Suprapubic skin (tissue), 4 donors: ENCODE data around the gene GSTA5. TPM values are rescaled to one million over a fixed set of nuclear protein-coding genes. Genes with fewer than 3 reads are reported as not detected.
"Not testable (repeated sequence)": the region's sequence is repeated elsewhere in the genome, so short reads cannot be mapped to it uniquely, and the experiment has no call there.

Experiments
- DNase-seq, 2 donors: peaks; one replicate each; pipeline ENCODE4 v3.0.0-alpha.2; 2019; ENCODE audit warnings: low spot score in 2 of 2
- H3K27ac ChIP-seq: fragments of 200-600 bp; sonication (generic); one replicate; pipeline ENCODE4 v1.5.1; 2019
- H3K27me3 ChIP-seq: fragments of 200-600 bp; sonication (generic); one replicate; pipeline ENCODE4 v1.5.1; 2019
- H3K36me3 ChIP-seq: fragments of 200-600 bp; sonication (generic); one replicate; pipeline ENCODE4 v1.5.1; 2019
- H3K4me1 ChIP-seq: fragments of 200-600 bp; sonication (generic); one replicate; pipeline ENCODE4 v1.5.1; 2019
- H3K4me3 ChIP-seq: fragments of 200-600 bp; sonication (generic); one replicate; pipeline ENCODE4 v1.5.1; 2019; ENCODE audit warnings: mild to moderate bottlenecking
- H3K9me3 ChIP-seq: fragments of 200-600 bp; sonication (generic); one replicate; pipeline ENCODE4 v1.5.1; 2019
- CTCF ChIP-seq, 2 donors: fragments of 200-600 bp in 1 of 2; fragments of 450-650 bp in 1 of 2; sonication (generic) in 1 of 2; IDR thresholded peaks; one replicate each; pipeline ENCODE4 v1.5.1; 2016 to 2019; ENCODE audit warnings: antibody characterized with exemption in 2 of 2, mild to moderate bottlenecking in 1 of 2, moderate library complexity in 1 of 2
- EP300 ChIP-seq: sonication (generic); formaldehyde crosslinking; IDR thresholded peaks from one replicate; pipeline ENCODE4 v1.6.1; 2017; ENCODE audit warnings: antibody characterized with exemption
- POLR2A ChIP-seq, 2 donors: fragments of 450-650 bp; IDR thresholded peaks; one replicate each; pipeline ENCODE4 v1.6.1; 2017; ENCODE audit warnings: antibody characterized with exemption in 2 of 2, mild to moderate bottlenecking in 2 of 2, moderate library complexity in 2 of 2
- POLR2AphosphoS5 ChIP-seq, 3 donors: sonication (generic); formaldehyde crosslinking; IDR thresholded peaks; one replicate each; pipeline ENCODE4 v1.6.1; 2017; ENCODE audit warnings: antibody characterized with exemption in 3 of 3
- WGBS: methylation state at CpG from one replicate; pipeline ENCODE4 v1.1.5; 2018; 5-methylcytosine and 5-hydroxymethylcytosine counted together
- total RNA-seq, 4 donors: library from RNA; depleted of rRNA; stranded (reverse); fragments of >200 nt; gene quantifications; one replicate each; pipeline ENCODE4 v1.1.0, GENCODE V29; 2016

GSTA5 gene
- total RNA-seq, 4 donors from 2014 or later, result not detected

- no peaks in the 10 kb centered on the region for H3K36me3 ChIP-seq
- H3K27me3 ChIP-seq, result no peaks in the 10 kb centered on the region
- no peak overlapping the region for H3K4me3 ChIP-seq
- WGBS, result 74% methylated on average over 2 of the region's 2 CpGs
- no peak overlapping the region for H3K27ac ChIP-seq
- peaks cover 6% of the 10 kb centered on the region for H3K4me1 ChIP-seq
- TF ChIP-seq EP300 (no peak), CTCF (IDR thresholded peaks at IDR 0.05) (no peak), POLR2A (IDR thresholded peaks at IDR 0.05) (no peak), POLR2AphosphoS5 (IDR thresholded peaks at IDR 0.05) (no peak)
- no peaks in the 10 kb centered on the region for H3K9me3 ChIP-seq
- DNase-seq, result no peak
These were observed 37.2 kb upstream of the GSTA5 start for GRCh38 chr6:52877786-52878185.

GRCh38 chr6:52877168-52877567 lies 36.6 kb upstream of the GSTA5 start:
- Histone ChIP-seq H3K27ac (no peak overlapping the region), H3K9me3 (no peaks in the 10 kb centered on the region), H3K4me1 (peaks cover 6% of the 10 kb centered on the region), H3K36me3 (no peaks in the 10 kb centered on the region), H3K4me3 (no peak overlapping the region), H3K27me3 (no peaks in the 10 kb centered on the region)
- WGBS, result 82% methylated on average over 3 of the region's 3 CpGs
- no peak for DNase-seq
- no peak for TF ChIP-seq POLR2A (IDR thresholded peaks at IDR 0.05)

GRCh38 chr6:52876056-52876787 lies 35.6 kb upstream of the GSTA5 start:
- Histone ChIP-seq H3K4me3 (no peak overlapping the region), H3K27me3 (no peaks in the 10 kb centered on the region), H3K27ac (no peak overlapping the region), H3K36me3 (no peaks in the 10 kb centered on the region), H3K9me3 (no peaks in the 10 kb centered on the region), H3K4me1 (no peaks in the 10 kb centered on the region)
- WGBS, result 84% methylated on average over 7 of the region's 7 CpGs
- TF ChIP-seq EP300 (no peak), POLR2A (IDR thresholded peaks at IDR 0.05) (no peak), POLR2AphosphoS5 (IDR thresholded peaks at IDR 0.05) (no peak), CTCF (IDR thresholded peaks at IDR 0.05) (no peak)
- no peak for DNase-seq

GRCh38 chr6:52872031-52872430 lies 31.4 kb upstream of the GSTA5 start:
- WGBS, result 55% methylated on average over 4 of the region's 4 CpGs
- H3K27ac ChIP-seq, result no peak overlapping the region
- no peaks in the 10 kb centered on the region for H3K27me3 ChIP-seq
- no peaks in the 10 kb centered on the region for H3K4me1 ChIP-seq
- H3K36me3 ChIP-seq, result no peaks in the 10 kb centered on the region
- no peaks in the 10 kb centered on the region for H3K9me3 ChIP-seq
- no peak overlapping the region for H3K4me3 ChIP-seq
- no peak for DNase-seq
- TF ChIP-seq CTCF (IDR thresholded peaks at IDR 0.05), result no peak
- no peak for TF ChIP-seq EP300

- Histone ChIP-seq H3K27ac (no peak overlapping the region), H3K36me3 (no peaks in the 10 kb centered on the region), H3K9me3 (no peaks in the 10 kb centered on the region), H3K27me3 (no peaks in the 10 kb centered on the region), H3K4me3 (no peak overlapping the region), H3K4me1 (no peaks in the 10 kb centered on the region)
- 60% methylated on average over 3 of the region's 3 CpGs for WGBS
- no peak for DNase-seq
- no peak for TF ChIP-seq EP300
- TF ChIP-seq POLR2A (IDR thresholded peaks at IDR 0.05), result no peak
- no peak for TF ChIP-seq CTCF (IDR thresholded peaks at IDR 0.05)
- no peak for TF ChIP-seq POLR2AphosphoS5 (IDR thresholded peaks at IDR 0.05)
These were observed 31.0 kb upstream of the GSTA5 start for GRCh38 chr6:52871621-52872020.

- H3K4me3 ChIP-seq, H3K9me3 ChIP-seq, H3K36me3 ChIP-seq, DNase-seq, H3K27ac ChIP-seq, H3K27me3 ChIP-seq, H3K4me1 ChIP-seq: not testable (repeated sequence)
- WGBS, result 70% methylated on average over 3 of the region's 3 CpGs
These were observed 29.9 kb upstream of the GSTA5 start for GRCh38 chr6:52870335-52871091.

GRCh38 chr6:52868899-52869298 lies 28.3 kb upstream of the GSTA5 start:
- DNase-seq, H3K27ac ChIP-seq, H3K36me3 ChIP-seq, H3K4me3 ChIP-seq, H3K9me3 ChIP-seq, H3K4me1 ChIP-seq, H3K27me3 ChIP-seq: not testable (repeated sequence)
- 68% methylated on average over 5 of the region's 5 CpGs for WGBS
